Chondrocyte (in vitro differentiated cells): ENCODE data around the gene KIAA0825. TPM values are rescaled to one million over a fixed set of nuclear protein-coding genes. Genes with fewer than 3 reads are reported as not detected.

Source experiments
- DNase-seq: peaks from one replicate; pipeline ENCODE4 v3.0.0; 2021; ENCODE audit warnings: mixed read lengths, low spot score
- H3K27ac Mint-ChIP-seq: one replicate; pipeline ENCODE4 v1.8.0; 2021; ENCODE audit warnings: mild to moderate bottlenecking, moderate library complexity, mixed read lengths; ENCODE audit not compliant: unreplicated experiment
- H3K27me3 Mint-ChIP-seq: 2 replicates; pipeline ENCODE4 v1.8.0; 2021; ENCODE audit warnings: low read depth, mixed read lengths
- H3K36me3 Mint-ChIP-seq: 2 replicates; pipeline ENCODE4 v1.8.0; 2021; ENCODE audit warnings: low read depth, mixed read lengths
- H3K4me1 Mint-ChIP-seq: 2 replicates; pipeline ENCODE4 v1.8.0; 2021; ENCODE audit warnings: low read depth, mild to moderate bottlenecking, mixed read lengths
- H3K4me3 Mint-ChIP-seq: one replicate; pipeline ENCODE4 v1.8.0; 2021; ENCODE audit warnings: mild to moderate bottlenecking, moderate library complexity, mixed read lengths; ENCODE audit not compliant: unreplicated experiment
- H3K9me3 Mint-ChIP-seq: 2 replicates; pipeline ENCODE4 v1.8.0; 2021; ENCODE audit warnings: low read depth, mixed read lengths
- total RNA-seq: library from RNA; stranded (reverse); gene quantifications from 3 replicates; pipeline ENCODE4 v1.2.1, GENCODE V29; 2021
- TF ChIP-seq, protein P1 (sequence below): fragments of 200-600 bp; sonication (generic); IDR thresholded peaks from 2 replicates; pipeline ENCODE4 v1.5.0; 2021; ENCODE audit warnings: antibody characterized with exemption, mild to moderate bottlenecking, moderate library complexity

KIAA0825 gene
- total RNA-seq, 1 donor from 2014 or later: 3.4 TPM

GRCh38 chr5:94442076-94442475, 176.3 kb downstream of the KIAA0825 start:
- no peaks in the 10 kb centered on the region for H3K9me3 Mint-ChIP-seq
- TF ChIP-seq, protein P1, sequence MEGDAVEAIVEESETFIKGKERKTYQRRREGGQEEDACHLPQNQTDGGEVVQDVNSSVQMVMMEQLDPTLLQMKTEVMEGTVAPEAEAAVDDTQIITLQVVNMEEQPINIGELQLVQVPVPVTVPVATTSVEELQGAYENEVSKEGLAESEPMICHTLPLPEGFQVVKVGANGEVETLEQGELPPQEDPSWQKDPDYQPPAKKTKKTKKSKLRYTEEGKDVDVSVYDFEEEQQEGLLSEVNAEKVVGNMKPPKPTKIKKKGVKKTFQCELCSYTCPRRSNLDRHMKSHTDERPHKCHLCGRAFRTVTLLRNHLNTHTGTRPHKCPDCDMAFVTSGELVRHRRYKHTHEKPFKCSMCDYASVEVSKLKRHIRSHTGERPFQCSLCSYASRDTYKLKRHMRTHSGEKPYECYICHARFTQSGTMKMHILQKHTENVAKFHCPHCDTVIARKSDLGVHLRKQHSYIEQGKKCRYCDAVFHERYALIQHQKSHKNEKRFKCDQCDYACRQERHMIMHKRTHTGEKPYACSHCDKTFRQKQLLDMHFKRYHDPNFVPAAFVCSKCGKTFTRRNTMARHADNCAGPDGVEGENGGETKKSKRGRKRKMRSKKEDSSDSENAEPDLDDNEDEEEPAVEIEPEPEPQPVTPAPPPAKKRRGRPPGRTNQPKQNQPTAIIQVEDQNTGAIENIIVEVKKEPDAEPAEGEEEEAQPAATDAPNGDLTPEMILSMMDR: no peak
- no peaks in the 10 kb centered on the region for H3K27me3 Mint-ChIP-seq
- H3K27ac Mint-ChIP-seq: no peak overlapping the region
- H3K4me1 Mint-ChIP-seq: no peaks in the 10 kb centered on the region
- DNase-seq: no peak
- peaks cover 4% of the 10 kb centered on the region for H3K36me3 Mint-ChIP-seq
- H3K4me3 Mint-ChIP-seq: no peak overlapping the region

- Mint-ChIP-seq H3K27me3 (no peaks in the 10 kb centered on the region), H3K4me1 (no peaks in the 10 kb centered on the region), H3K4me3 (no peak overlapping the region), H3K27ac (no peak overlapping the region), H3K9me3 (peaks cover 5% of the 10 kb centered on the region), H3K36me3 (peaks cover 4% of the 10 kb centered on the region)
- no peak for DNase-seq
- TF ChIP-seq, protein P1: no peak
These were observed 178.4 kb downstream of the KIAA0825 start for GRCh38 chr5:94440015-94440414.

- Mint-ChIP-seq H3K9me3 (peaks cover 12% of the 10 kb centered on the region), H3K4me3 (no peak overlapping the region), H3K36me3 (peaks cover 4% of the 10 kb centered on the region), H3K27ac (no peak overlapping the region), H3K4me1 (no peaks in the 10 kb centered on the region), H3K27me3 (no peaks in the 10 kb centered on the region)
- DNase-seq: no peak
- TF ChIP-seq, protein P1: no peak
These were observed 184.8 kb downstream of the KIAA0825 start for GRCh38 chr5:94433397-94434163.

DNA sequence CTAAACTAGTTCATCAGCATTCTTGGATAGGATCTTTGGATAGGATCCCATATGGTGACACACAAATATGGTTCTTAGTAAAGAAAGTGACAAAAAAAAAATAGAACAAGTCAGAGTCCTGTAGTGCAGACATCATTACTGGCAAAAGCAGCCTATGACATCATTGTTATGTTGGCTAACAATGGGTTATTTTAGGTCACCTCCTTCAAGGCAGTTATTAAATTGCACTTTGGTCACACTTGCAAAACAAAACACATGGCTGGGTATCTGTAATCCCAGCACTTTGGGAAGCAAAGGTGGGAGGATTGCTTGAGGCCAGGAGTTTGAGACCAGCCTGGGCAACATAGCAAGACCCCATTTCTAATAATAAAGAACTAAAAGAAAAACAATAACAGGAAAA, 185.9 kb downstream of the KIAA0825 start:
- DNase-seq: no peak
- Mint-ChIP-seq H3K4me1 (no peaks in the 10 kb centered on the region), H3K27me3 (no peaks in the 10 kb centered on the region), H3K4me3 (no peak overlapping the region), H3K36me3 (peaks cover 7% of the 10 kb centered on the region), H3K9me3 (peaks cover 22% of the 10 kb centered on the region), H3K27ac (no peak overlapping the region)
- TF ChIP-seq, protein P1: no peak

GRCh38 chr5:94431696-94432095, 186.7 kb downstream of the KIAA0825 start:
- H3K27me3 Mint-ChIP-seq: no peaks in the 10 kb centered on the region
- H3K9me3 Mint-ChIP-seq: peaks cover 22% of the 10 kb centered on the region
- no peak for DNase-seq
- no peaks in the 10 kb centered on the region for H3K4me1 Mint-ChIP-seq
- TF ChIP-seq, protein P1: no peak
- H3K36me3 Mint-ChIP-seq: peaks cover 7% of the 10 kb centered on the region
- no peak overlapping the region for H3K27ac Mint-ChIP-seq
- H3K4me3 Mint-ChIP-seq: no peak overlapping the region
